ENCODE results near the gene GAA. TPM values are rescaled to one million over a fixed set of nuclear protein-coding genes. Genes with fewer than 3 reads are reported as not detected.

Gene GAA
- total and polyA plus RNA-seq, 2 donors (not counting 1 experiment from before 2014, with no cell fraction given), result 32.3 to 39.4 TPM

- intact Hi-C loops (cut with micrococcal nuclease), result no loop called here
- TF ChIP-seq EZH2 (IDR thresholded peaks at IDR 0.05; ENCODE audit: borderline replicate concordance, insufficient read depth, low read depth, low read length, poor library complexity, severe bottlenecking) (no peak), CTCF (IDR thresholded peaks at IDR 0.05) (no peak)
Measured at GRCh38 chr17:80055597-80055996, 45.8 kb upstream of the GAA start.

GRCh38 chr17:80058311-80058955, 42.9 kb upstream of the GAA start:
- ChIA-PET CTCF (interaction anchor here (0.7 kb wide), 1 partner anchor 748 kb away, joined by 3 read pairs; no protein-coding TSS in a partner anchor), POLR2A (interaction anchor here (0.7 kb wide), 1 partner anchor 45 kb away, joined by 3 read pairs; no protein-coding TSS in a partner anchor)
- DNase-seq (no peak), ATAC-seq (ENCODE audit: low read depth) (no peak)
- Histone ChIP-seq H2AFZ (ENCODE audit: insufficient read depth, low read depth, low read length, poor library complexity, severe bottlenecking) (no peak overlapping the region), H3K79me2 (ENCODE audit: control insufficient read depth, insufficient read depth, low read length) (no peaks in the 10 kb centered on the region), H3K36me3 (replicated peaks in 1 of 2; ENCODE audit: control extremely low read depth in 1 of 2, control insufficient read depth in 1 of 2, extremely low read depth in 1 of 2, insufficient read depth in 2 of 2, low read length in 1 of 2) (no peaks in the 10 kb centered on the region), H3K27me3 (replicated peaks in 1 of 4; ENCODE audit: control extremely low read depth in 1 of 4, control insufficient read depth in 3 of 4, insufficient read depth in 4 of 4, low read length in 3 of 4) (no peaks in the 10 kb centered on the region), H3K4me1 (ENCODE audit: control insufficient read depth in 2 of 2, insufficient read depth in 2 of 2, low read length in 2 of 2) (no peaks in the 10 kb centered on the region), H3K4me3 (ENCODE audit: control extremely low read depth in 1 of 5, extremely low read depth in 1 of 5, insufficient read depth in 1 of 5, low read depth in 2 of 5, low read length in 4 of 5) (no peak overlapping the region), H3K27ac (ENCODE audit: low read length in 2 of 2) (no peak overlapping the region), H3K9ac (ENCODE audit: low read length) (no peak overlapping the region), H4K20me1 (ENCODE audit: control insufficient read depth, insufficient read depth, low read length, poor library complexity, severe bottlenecking) (no peaks in the 10 kb centered on the region), H3K4me2 (replicated peaks; ENCODE audit: low read depth, low read length, poor library complexity, severe bottlenecking) (no peak overlapping the region), H3K9me3 (ENCODE audit: control extremely low read depth in 1 of 3, control insufficient read depth in 2 of 3, insufficient read depth in 1 of 3, low read length in 2 of 3) (no peaks in the 10 kb centered on the region)
- intact Hi-C loops (cut with micrococcal nuclease), result no loop called here
- peaks cover 3% of the 10 kb centered on the region for H3K27me3 Mint-ChIP-seq
- 95% methylated on average over 24 of the region's 28 CpGs for WGBS (ENCODE audit: insufficient coverage)
- no peak overlapping the region for H3K27ac Mint-ChIP-seq
- no peaks in the 10 kb centered on the region for H3K4me1 Mint-ChIP-seq
- H3K9me3 Mint-ChIP-seq (ENCODE audit: insufficient read depth), result no peaks in the 10 kb centered on the region
- no peak overlapping the region for H3K4me3 Mint-ChIP-seq
- no peak for TF ChIP-seq CTCF (IDR thresholded peaks at IDR 0.05)
- TF ChIP-seq EZH2 (IDR thresholded peaks at IDR 0.05; ENCODE audit: borderline replicate concordance, insufficient read depth, low read depth, low read length, poor library complexity, severe bottlenecking), result no peak

More at GRCh38 chr17:80055597-80055996, 45.8 kb upstream of the GAA start:
- ChIA-PET POLR2A (no interaction called here), CTCF (no interaction called here)
- no peaks in the 10 kb centered on the region for H3K36me3 ChIP-seq (replicated peaks in 1 of 2; ENCODE audit: control extremely low read depth in 1 of 2, control insufficient read depth in 1 of 2, extremely low read depth in 1 of 2, insufficient read depth in 2 of 2, low read length in 1 of 2)
- Mint-ChIP-seq H3K27ac (no peak overlapping the region), H3K4me1 (no peaks in the 10 kb centered on the region), H3K4me3 (no peak overlapping the region), H3K27me3 (peaks cover 10% of the 10 kb centered on the region), H3K9me3 (ENCODE audit: insufficient read depth) (no peaks in the 10 kb centered on the region)
- no peak overlapping the region for H3K9ac ChIP-seq (ENCODE audit: low read length)
- WGBS (ENCODE audit: insufficient coverage), result 100% methylated on average over 2 of the region's 9 CpGs
- H3K27ac ChIP-seq (ENCODE audit: low read length in 2 of 2), result no peak overlapping the region
- H2AFZ ChIP-seq (ENCODE audit: insufficient read depth, low read depth, low read length, poor library complexity, severe bottlenecking), result no peak overlapping the region
- DNase-seq (no peak), ATAC-seq (ENCODE audit: low read depth) (no peak)
- no peak overlapping the region for H3K4me3 ChIP-seq (ENCODE audit: control extremely low read depth in 1 of 5, extremely low read depth in 1 of 5, insufficient read depth in 1 of 5, low read depth in 2 of 5, low read length in 4 of 5)
- no peaks in the 10 kb centered on the region for H3K4me1 ChIP-seq (ENCODE audit: control insufficient read depth in 2 of 2, insufficient read depth in 2 of 2, low read length in 2 of 2)
- no peaks in the 10 kb centered on the region for H3K79me2 ChIP-seq (ENCODE audit: control insufficient read depth, insufficient read depth, low read length)
- no peak overlapping the region for H3K4me2 ChIP-seq (replicated peaks; ENCODE audit: low read depth, low read length, poor library complexity, severe bottlenecking)
- H4K20me1 ChIP-seq (ENCODE audit: control insufficient read depth, insufficient read depth, low read length, poor library complexity, severe bottlenecking), result no peaks in the 10 kb centered on the region
- no peaks in the 10 kb centered on the region for H3K9me3 ChIP-seq (ENCODE audit: control extremely low read depth in 1 of 3, control insufficient read depth in 2 of 3, insufficient read depth in 1 of 3, low read length in 2 of 3)
- H3K27me3 ChIP-seq (replicated peaks in 1 of 4; ENCODE audit: control extremely low read depth in 1 of 4, control insufficient read depth in 3 of 4, insufficient read depth in 4 of 4, low read length in 3 of 4), result no peaks in the 10 kb centered on the region

Measured in B cell (primary cell).